Stimulated activated CD4-positive, alpha-beta T cell treated with anti-CD3 and anti-CD28 coated beads, Interleukin-4, amount 100 ng/mL, for 4 hours (primary cell): ENCODE results near the gene GPR35.
"Not testable (repeated sequence)": the region's sequence is repeated elsewhere in the genome, so short reads cannot be mapped to it uniquely, and the experiment has no call there.

Experiments used
- DNase-seq, 2 experiments: peaks; one replicate each; pipeline ENCODE4 v3.0.0-alpha.2; 2020

The GPR35 gene

GRCh38 chr2:240603846-240604245 is 21.4 kb upstream of the GPR35 start:
- no peak for DNase-seq

- no peak for DNase-seq
Observed at GRCh38 chr2:240604291-240604938, 20.9 kb upstream of the GPR35 start.

GRCh38 chr2:240604939-240605716 is 20.2 kb upstream of the GPR35 start:
- no peak for DNase-seq

- peak in 1 of 2 experiments; percentile 0 for DNase-seq
Observed at GRCh38 chr2:240605867-240606743, 19.2 kb upstream of the GPR35 start.

GRCh38 chr2:240611601-240612210 is 13.6 kb upstream of the GPR35 start:
- DNase-seq, result no peak

GRCh38 chr2:240613781-240614180 is 11.5 kb upstream of the GPR35 start:
- no peak for DNase-seq

GRCh38 chr2:240614391-240614790 is 10.9 kb upstream of the GPR35 start:
- no peak for DNase-seq

GRCh38 chr2:240615396-240615795 is 9.9 kb upstream of the GPR35 start:
- no peak for DNase-seq

GRCh38 chr2:240615820-240616547 is 9.3 kb upstream of the GPR35 start:
- peak in 1 of 2 experiments; percentile 0 for DNase-seq

GRCh38 chr2:240616860-240617666 is 8.2 kb upstream of the GPR35 start:
- not testable (repeated sequence) for DNase-seq

- no peak for DNase-seq
Observed at GRCh38 chr2:240618776-240619175, 6.5 kb upstream of the GPR35 start.

GRCh38 chr2:240619506-240620148 is 5.7 kb upstream of the GPR35 start:
- DNase-seq, result no peak

GRCh38 chr2:240620149-240620731 is 5.0 kb upstream of the GPR35 start:
- DNase-seq, result no peak

GRCh38 chr2:240620859-240621258 is 4.4 kb upstream of the GPR35 start:
- DNase-seq, result no peak

GRCh38 chr2:240622060-240622411 is 3.2 kb upstream of the GPR35 start:
- DNase-seq, result no peak

- peak; percentile 42 to 44 for DNase-seq
Observed at GRCh38 chr2:240622531-240623235, 2.6 kb upstream of the GPR35 start.

GRCh38 chr2:240623531-240624010 is 1.7 kb upstream of the GPR35 start:
- DNase-seq, result no peak

- no peak for DNase-seq
Observed at GRCh38 chr2:240624011-240624949, 1.0 kb upstream of the GPR35 start.
